ENCODE measurements around the gene RIN1. TPM values are rescaled to one million over a fixed set of nuclear protein-coding genes. Genes with fewer than 3 reads are reported as not detected.
A peak's percentile ranks its signal among the peaks of the same experiment; 100 is the strongest.
"Not testable (repeated sequence)": the region's sequence is repeated elsewhere in the genome, so short reads cannot be mapped to it uniquely, and the experiment has no call there.

Gene RIN1
- total RNA-seq, result 4.8 TPM

GRCh38 chr11:66336234-66337102 is at the start of gene RIN1:
Gene RIN1, minus strand, starts transcription at chr11:66336434. Its CDS starts 32 bp downstream, at chr11:66336402.
- H3K4me3 ChIP-seq (ENCODE audit: low read length), result peak within 1 kb of the TSS; percentile 49
- H3K9me3 ChIP-seq (ENCODE audit: low read depth, low read length), result no peaks in the 10 kb centered on the region

GRCh38 chr11:66384316-66384715 is 48.1 kb upstream of the RIN1 start:
- H3K4me3 ChIP-seq (ENCODE audit: low read length); H3K9me3 ChIP-seq (ENCODE audit: low read depth, low read length); H3K4me1 ChIP-seq (ENCODE audit: insufficient read depth, low read length); H3K27me3 ChIP-seq (ENCODE audit: insufficient read depth, low read length): not testable (repeated sequence)

More at GRCh38 chr11:66336234-66337102, at the start of gene RIN1:
- Histone ChIP-seq H3K27me3 (ENCODE audit: insufficient read depth, low read length) (no peaks in the 10 kb centered on the region), H3K4me1 (ENCODE audit: insufficient read depth, low read length) (peaks cover 30% of the 10 kb centered on the region)

GRCh38 chr11:66380264-66380663 is 44.0 kb upstream of the RIN1 start:
- not testable (repeated sequence) for H3K4me1 ChIP-seq (ENCODE audit: insufficient read depth, low read length)

GRCh38 chr11:66373690-66374287 is 37.6 kb upstream of the RIN1 start:
- H3K9me3 ChIP-seq (ENCODE audit: low read depth, low read length); H3K4me3 ChIP-seq (ENCODE audit: low read length): not testable (repeated sequence)
- Histone ChIP-seq H3K27me3 (ENCODE audit: insufficient read depth, low read length) (peaks cover 14% of the 10 kb centered on the region), H3K4me1 (ENCODE audit: insufficient read depth, low read length) (peaks cover 16% of the 10 kb centered on the region)

More at GRCh38 chr11:66380264-66380663, 44.0 kb upstream of the RIN1 start:
- H3K9me3 ChIP-seq (ENCODE audit: low read depth, low read length); H3K4me3 ChIP-seq (ENCODE audit: low read length); H3K27me3 ChIP-seq (ENCODE audit: insufficient read depth, low read length): not testable (repeated sequence)

GRCh38 chr11:66373265-66373664 is 37.0 kb upstream of the RIN1 start:
- Histone ChIP-seq H3K9me3 (ENCODE audit: low read depth, low read length) (no peaks in the 10 kb centered on the region), H3K4me3 (ENCODE audit: low read length) (no peak overlapping the region), H3K27me3 (ENCODE audit: insufficient read depth, low read length) (peaks cover 14% of the 10 kb centered on the region), H3K4me1 (ENCODE audit: insufficient read depth, low read length) (peaks cover 16% of the 10 kb centered on the region)

GRCh38 chr11:66371627-66372415 is 35.6 kb upstream of the RIN1 start, which contains the start of gene SLC29A2:
Gene SLC29A2, minus strand, starts transcription at chr11:66371760. Its CDS starts 169 bp downstream, at chr11:66371591.
- Histone ChIP-seq H3K4me1 (ENCODE audit: insufficient read depth, low read length) (peaks cover 16% of the 10 kb centered on the region), H3K4me3 (ENCODE audit: low read length) (peak within 1 kb of the TSS; percentile 49), H3K9me3 (ENCODE audit: low read depth, low read length) (no peaks in the 10 kb centered on the region), H3K27me3 (ENCODE audit: insufficient read depth, low read length) (peaks cover 14% of the 10 kb centered on the region)

- Histone ChIP-seq H3K9me3 (ENCODE audit: low read depth, low read length) (no peaks in the 10 kb centered on the region), H3K4me3 (ENCODE audit: low read length) (no peak overlapping the region), H3K4me1 (ENCODE audit: insufficient read depth, low read length) (peaks cover 16% of the 10 kb centered on the region), H3K27me3 (ENCODE audit: insufficient read depth, low read length) (peaks cover 14% of the 10 kb centered on the region)
Observed at GRCh38 chr11:66369073-66369894, 33.0 kb upstream of the RIN1 start.

- Histone ChIP-seq H3K9me3 (ENCODE audit: low read depth, low read length) (no peaks in the 10 kb centered on the region), H3K27me3 (ENCODE audit: insufficient read depth, low read length) (peaks cover 11% of the 10 kb centered on the region), H3K4me3 (ENCODE audit: low read length) (no peak overlapping the region), H3K4me1 (ENCODE audit: insufficient read depth, low read length) (peaks cover 16% of the 10 kb centered on the region)
Observed at GRCh38 chr11:66368484-66368883, 32.2 kb upstream of the RIN1 start.

- Histone ChIP-seq H3K9me3 (ENCODE audit: low read depth, low read length) (no peaks in the 10 kb centered on the region), H3K4me3 (ENCODE audit: low read length) (no peak overlapping the region), H3K4me1 (ENCODE audit: insufficient read depth, low read length) (peaks cover 14% of the 10 kb centered on the region), H3K27me3 (ENCODE audit: insufficient read depth, low read length) (peaks cover 4% of the 10 kb centered on the region)
Observed at GRCh38 chr11:66367561-66368312, 31.5 kb upstream of the RIN1 start.

GRCh38 chr11:66366844-66367477 is 30.7 kb upstream of the RIN1 start:
- no peaks in the 10 kb centered on the region for H3K9me3 ChIP-seq (ENCODE audit: low read depth, low read length)
- no peaks in the 10 kb centered on the region for H3K27me3 ChIP-seq (ENCODE audit: insufficient read depth, low read length)
- peaks cover 7% of the 10 kb centered on the region for H3K4me1 ChIP-seq (ENCODE audit: insufficient read depth, low read length)
- no peak overlapping the region for H3K4me3 ChIP-seq (ENCODE audit: low read length)

GRCh38 chr11:66365711-66366619 is 29.7 kb upstream of the RIN1 start:
- Histone ChIP-seq H3K4me1 (ENCODE audit: insufficient read depth, low read length) (peaks cover 2% of the 10 kb centered on the region), H3K27me3 (ENCODE audit: insufficient read depth, low read length) (no peaks in the 10 kb centered on the region), H3K9me3 (ENCODE audit: low read depth, low read length) (no peaks in the 10 kb centered on the region), H3K4me3 (ENCODE audit: low read length) (no peak overlapping the region)

GRCh38 chr11:66365166-66365565 is 28.9 kb upstream of the RIN1 start:
- H3K4me1 ChIP-seq (ENCODE audit: insufficient read depth, low read length), result no peaks in the 10 kb centered on the region
- H3K9me3 ChIP-seq (ENCODE audit: low read depth, low read length), result no peaks in the 10 kb centered on the region
- no peak overlapping the region for H3K4me3 ChIP-seq (ENCODE audit: low read length)
- no peaks in the 10 kb centered on the region for H3K27me3 ChIP-seq (ENCODE audit: insufficient read depth, low read length)

Measured in mononuclear cell (primary cell).